ENCODE data around the gene CYTH1. TPM values are rescaled to one million over a fixed set of nuclear protein-coding genes. Genes with fewer than 3 reads are reported as not detected.

Gene CYTH1
- total RNA-seq, 1 experiment from 2014 or later, result 34.3 TPM

DNA sequence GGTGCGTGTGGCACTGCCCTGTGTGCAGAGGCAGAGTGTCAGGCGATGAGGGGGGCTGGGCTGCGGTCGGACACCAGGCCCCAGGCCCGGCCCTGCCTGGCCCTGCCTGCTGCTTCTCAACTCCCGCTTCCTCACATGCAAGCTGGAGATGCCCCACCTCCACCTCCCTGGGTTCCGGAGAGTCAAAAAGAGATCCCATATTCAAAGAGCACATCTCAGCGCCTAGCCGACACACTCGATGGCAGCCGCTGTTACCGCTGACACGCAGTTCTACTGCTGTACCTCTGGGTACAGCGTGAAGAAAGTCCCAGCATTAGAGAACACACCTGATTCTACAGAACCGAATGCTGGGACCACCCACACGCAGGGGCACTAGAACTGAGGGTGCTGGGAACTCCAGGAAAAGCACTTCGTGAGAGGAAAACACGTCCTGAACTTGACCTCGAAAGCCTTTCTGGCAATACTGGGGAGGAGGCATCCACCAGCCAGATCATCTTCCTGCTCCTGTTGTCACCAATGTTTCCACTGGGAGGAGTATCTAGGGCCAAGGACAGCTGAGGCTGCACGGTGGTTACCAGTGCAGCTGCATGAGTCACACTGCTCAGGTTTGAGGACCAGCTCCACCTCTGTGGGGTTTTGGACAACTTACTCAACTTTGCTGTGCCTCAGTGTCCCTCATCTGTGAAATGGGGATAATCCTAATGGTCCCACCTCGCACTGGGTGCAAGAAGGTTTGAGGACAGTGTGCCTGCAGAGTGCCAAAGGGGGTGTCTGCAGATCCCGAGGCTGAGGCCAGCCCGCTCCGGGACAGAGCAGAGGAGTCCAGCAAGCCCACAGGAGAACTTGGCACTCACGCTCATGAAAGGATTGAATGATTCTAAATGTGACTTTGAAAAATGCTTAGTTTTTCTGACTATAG is 104.5 kb downstream of the CYTH1 start:
- no peaks in the 10 kb centered on the region for H3K79me2 ChIP-seq (ENCODE audit: insufficient read depth, low read length)
- no peaks in the 10 kb centered on the region for H3K27me3 ChIP-seq (ENCODE audit: insufficient read depth, low read length)
- no peak overlapping the region for H3K9ac ChIP-seq (ENCODE audit: low read length)
- H3K4me1 ChIP-seq (ENCODE audit: control insufficient read depth in 1 of 2, insufficient read depth in 2 of 2, low read length in 2 of 2), result peaks cover 5 to 28% of the 10 kb centered on the region in 2 experiments
- no TSS peak for BruUV-seq (replicated peaks)
- no peaks in the 10 kb centered on the region for H4K20me1 ChIP-seq (ENCODE audit: insufficient read depth)
- POLR2A ChIA-PET, result no interaction called here
- peaks cover 0 to 30% of the 10 kb centered on the region in 2 experiments; a peak in 3 of 4 replicates for H3K36me3 ChIP-seq (ENCODE audit: control insufficient read depth in 1 of 2, insufficient read depth in 2 of 2, low read length in 2 of 2)
- H3K4me2 ChIP-seq (ENCODE audit: low read length), result no peak overlapping the region
- DNase-seq (ENCODE audit: low read depth, low spot score), result no peak
- H3K9me3 ChIP-seq (ENCODE audit: control insufficient read depth in 1 of 2, insufficient read depth in 1 of 2, low read depth in 1 of 2, low read length in 2 of 2), result no peaks in the 10 kb centered on the region
- no peak overlapping the region for H3K4me3 ChIP-seq (replicated peaks in 1 of 2; ENCODE audit: low read depth in 1 of 2, low read length in 2 of 2)
- intact Hi-C loops (cut with micrococcal nuclease), result no loop called here
- RAD21 ChIA-PET (ENCODE audit: low non-redundant PET in 1 of 2, low total read pairs in 2 of 2, uncharacterized antibody in 2 of 2, unreplicated experiment in 2 of 2), result no interaction called here
- TF ChIP-seq RAD21 (IDR thresholded peaks at IDR 0.05; ENCODE audit: low read depth) (no peak), POLR2AphosphoS5 (IDR thresholded peaks at IDR 0.05; ENCODE audit: low read depth, low read length) (no peak), ZNF274 (IDR thresholded peaks at IDR 0.05; ENCODE audit: low read depth, low read length) (no peak), SIN3A (IDR thresholded peaks at IDR 0.05; ENCODE audit: low read depth) (no peak), EGR1 (IDR thresholded peaks at IDR 0.05; ENCODE audit: low read depth) (no peak), ELF1 (IDR thresholded peaks at IDR 0.05; ENCODE audit: borderline replicate concordance, low read depth) (no peak), FOSL1 (IDR thresholded peaks at IDR 0.05; ENCODE audit: low read depth) (no peak), JUND (IDR thresholded peaks at IDR 0.05) (no peak), ZFX (IDR thresholded peaks at IDR 0.05) (no peak), TCF7L2 (IDR thresholded peaks at IDR 0.05; ENCODE audit: borderline replicate concordance, extremely low read depth, insufficient read depth, insufficient read length) (no peak), EZH2 (IDR thresholded peaks at IDR 0.05) (no peak), POLR2A (IDR thresholded peaks at IDR 0.05; ENCODE audit: borderline replicate concordance, extremely low read depth, insufficient read depth, insufficient read length) (no peak), SP1 (IDR thresholded peaks at IDR 0.05; ENCODE audit: low read depth) (no peak), CEBPB (IDR thresholded peaks at IDR 0.05; ENCODE audit: low read depth) (no peak)
- TF ChIP-seq, protein P1, sequence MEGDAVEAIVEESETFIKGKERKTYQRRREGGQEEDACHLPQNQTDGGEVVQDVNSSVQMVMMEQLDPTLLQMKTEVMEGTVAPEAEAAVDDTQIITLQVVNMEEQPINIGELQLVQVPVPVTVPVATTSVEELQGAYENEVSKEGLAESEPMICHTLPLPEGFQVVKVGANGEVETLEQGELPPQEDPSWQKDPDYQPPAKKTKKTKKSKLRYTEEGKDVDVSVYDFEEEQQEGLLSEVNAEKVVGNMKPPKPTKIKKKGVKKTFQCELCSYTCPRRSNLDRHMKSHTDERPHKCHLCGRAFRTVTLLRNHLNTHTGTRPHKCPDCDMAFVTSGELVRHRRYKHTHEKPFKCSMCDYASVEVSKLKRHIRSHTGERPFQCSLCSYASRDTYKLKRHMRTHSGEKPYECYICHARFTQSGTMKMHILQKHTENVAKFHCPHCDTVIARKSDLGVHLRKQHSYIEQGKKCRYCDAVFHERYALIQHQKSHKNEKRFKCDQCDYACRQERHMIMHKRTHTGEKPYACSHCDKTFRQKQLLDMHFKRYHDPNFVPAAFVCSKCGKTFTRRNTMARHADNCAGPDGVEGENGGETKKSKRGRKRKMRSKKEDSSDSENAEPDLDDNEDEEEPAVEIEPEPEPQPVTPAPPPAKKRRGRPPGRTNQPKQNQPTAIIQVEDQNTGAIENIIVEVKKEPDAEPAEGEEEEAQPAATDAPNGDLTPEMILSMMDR (IDR thresholded peaks at IDR 0.05 in 2 of 3, conservative IDR thresholded peaks at IDR 0.05 in 1 of 3; ENCODE audit: borderline replicate concordance in 1 of 3, insufficient read depth in 1 of 3, low read depth in 2 of 3, low read length in 2 of 3), result no peak
- TF ChIP-seq, protein P2, sequence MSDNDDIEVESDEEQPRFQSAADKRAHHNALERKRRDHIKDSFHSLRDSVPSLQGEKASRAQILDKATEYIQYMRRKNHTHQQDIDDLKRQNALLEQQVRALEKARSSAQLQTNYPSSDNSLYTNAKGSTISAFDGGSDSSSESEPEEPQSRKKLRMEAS (IDR thresholded peaks at IDR 0.05), result no peak
- TF ChIP-seq, protein P3, sequence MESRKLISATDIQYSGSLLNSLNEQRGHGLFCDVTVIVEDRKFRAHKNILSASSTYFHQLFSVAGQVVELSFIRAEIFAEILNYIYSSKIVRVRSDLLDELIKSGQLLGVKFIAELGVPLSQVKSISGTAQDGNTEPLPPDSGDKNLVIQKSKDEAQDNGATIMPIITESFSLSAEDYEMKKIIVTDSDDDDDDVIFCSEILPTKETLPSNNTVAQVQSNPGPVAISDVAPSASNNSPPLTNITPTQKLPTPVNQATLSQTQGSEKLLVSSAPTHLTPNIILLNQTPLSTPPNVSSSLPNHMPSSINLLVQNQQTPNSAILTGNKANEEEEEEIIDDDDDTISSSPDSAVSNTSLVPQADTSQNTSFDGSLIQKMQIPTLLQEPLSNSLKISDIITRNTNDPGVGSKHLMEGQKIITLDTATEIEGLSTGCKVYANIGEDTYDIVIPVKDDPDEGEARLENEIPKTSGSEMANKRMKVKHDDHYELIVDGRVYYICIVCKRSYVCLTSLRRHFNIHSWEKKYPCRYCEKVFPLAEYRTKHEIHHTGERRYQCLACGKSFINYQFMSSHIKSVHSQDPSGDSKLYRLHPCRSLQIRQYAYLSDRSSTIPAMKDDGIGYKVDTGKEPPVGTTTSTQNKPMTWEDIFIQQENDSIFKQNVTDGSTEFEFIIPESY (IDR thresholded peaks at IDR 0.05; ENCODE audit: extremely low read depth, insufficient replicate concordance, low read length), result no peak
- TF ChIP-seq, protein P4, sequence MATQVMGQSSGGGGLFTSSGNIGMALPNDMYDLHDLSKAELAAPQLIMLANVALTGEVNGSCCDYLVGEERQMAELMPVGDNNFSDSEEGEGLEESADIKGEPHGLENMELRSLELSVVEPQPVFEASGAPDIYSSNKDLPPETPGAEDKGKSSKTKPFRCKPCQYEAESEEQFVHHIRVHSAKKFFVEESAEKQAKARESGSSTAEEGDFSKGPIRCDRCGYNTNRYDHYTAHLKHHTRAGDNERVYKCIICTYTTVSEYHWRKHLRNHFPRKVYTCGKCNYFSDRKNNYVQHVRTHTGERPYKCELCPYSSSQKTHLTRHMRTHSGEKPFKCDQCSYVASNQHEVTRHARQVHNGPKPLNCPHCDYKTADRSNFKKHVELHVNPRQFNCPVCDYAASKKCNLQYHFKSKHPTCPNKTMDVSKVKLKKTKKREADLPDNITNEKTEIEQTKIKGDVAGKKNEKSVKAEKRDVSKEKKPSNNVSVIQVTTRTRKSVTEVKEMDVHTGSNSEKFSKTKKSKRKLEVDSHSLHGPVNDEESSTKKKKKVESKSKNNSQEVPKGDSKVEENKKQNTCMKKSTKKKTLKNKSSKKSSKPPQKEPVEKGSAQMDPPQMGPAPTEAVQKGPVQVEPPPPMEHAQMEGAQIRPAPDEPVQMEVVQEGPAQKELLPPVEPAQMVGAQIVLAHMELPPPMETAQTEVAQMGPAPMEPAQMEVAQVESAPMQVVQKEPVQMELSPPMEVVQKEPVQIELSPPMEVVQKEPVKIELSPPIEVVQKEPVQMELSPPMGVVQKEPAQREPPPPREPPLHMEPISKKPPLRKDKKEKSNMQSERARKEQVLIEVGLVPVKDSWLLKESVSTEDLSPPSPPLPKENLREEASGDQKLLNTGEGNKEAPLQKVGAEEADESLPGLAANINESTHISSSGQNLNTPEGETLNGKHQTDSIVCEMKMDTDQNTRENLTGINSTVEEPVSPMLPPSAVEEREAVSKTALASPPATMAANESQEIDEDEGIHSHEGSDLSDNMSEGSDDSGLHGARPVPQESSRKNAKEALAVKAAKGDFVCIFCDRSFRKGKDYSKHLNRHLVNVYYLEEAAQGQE (IDR thresholded peaks at IDR 0.05; ENCODE audit: low read depth), result no peak
- TF ChIP-seq, protein P5, sequence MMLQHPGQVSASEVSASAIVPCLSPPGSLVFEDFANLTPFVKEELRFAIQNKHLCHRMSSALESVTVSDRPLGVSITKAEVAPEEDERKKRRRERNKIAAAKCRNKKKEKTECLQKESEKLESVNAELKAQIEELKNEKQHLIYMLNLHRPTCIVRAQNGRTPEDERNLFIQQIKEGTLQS (IDR thresholded peaks at IDR 0.05), result no peak
- CTCF ChIA-PET, result no interaction called here
- H2AFZ ChIP-seq (ENCODE audit: low read depth, low read length, poor library complexity, severe bottlenecking), result no peak overlapping the region
- no peaks in the 10 kb centered on the region for H3K9me2 ChIP-seq (ENCODE audit: insufficient read depth)
- no peak overlapping the region for H3K27ac ChIP-seq (ENCODE audit: low read depth, low read length)
- no peak for ATAC-seq

Data from HCT116 (cell line).